Adrenal gland (tissue), 12 donors: ENCODE results near the gene KCNMA1. TPM values are rescaled to one million over a fixed set of nuclear protein-coding genes. Genes with fewer than 3 reads are reported as not detected.

Experiments used
- DNase-seq, 7 donors: peaks; one replicate each; pipeline ENCODE4 v3.0.0-alpha.2; 2019 to 2020
- H3K27ac ChIP-seq, 5 donors: fragments of 200-600 bp; sonication (generic) in 4 of 5; 1 replicate in 3 of 5; 2 replicates in 2 of 5; pipeline versions ENCODE4 v1.5.1 to v1.8.0; 2016 to 2020; ENCODE audit warnings: mild to moderate bottlenecking in 1 of 5
- H3K27me3 ChIP-seq: fragments of 200-600 bp; 2 replicates; pipeline ENCODE4 v1.8.0; 2021
- H3K36me3 ChIP-seq, 2 donors: fragments of 200-600 bp; replicated peaks in 1 of 2; 1 replicate in 1 of 2; 2 replicates in 1 of 2; pipeline versions ENCODE4 v1.5.1 to v1.8.0; 2018 to 2022
- H3K4me1 ChIP-seq, 2 donors: fragments of 200-600 bp; replicated peaks in 1 of 2; 1 replicate in 1 of 2; 2 replicates in 1 of 2; pipeline versions ENCODE4 v1.5.1 to v1.8.0; 2018 to 2021
- H3K4me3 ChIP-seq, 4 donors: fragments of 200-600 bp; sonication (generic) in 3 of 4; one replicate each; pipeline ENCODE4 v1.5.1; 2016 to 2018
- H3K9me3 ChIP-seq, 3 donors: fragments of 200-600 bp; sonication (generic) in 1 of 3; replicated peaks in 1 of 3; 1 replicate in 2 of 3; 2 replicates in 1 of 3; pipeline versions ENCODE4 v1.5.1 to v1.8.0; 2016 to 2021
- POLR2A ChIP-seq, 2 donors: fragments of 450-650 bp; IDR thresholded peaks; one replicate each; pipeline ENCODE4 v1.6.1; 2017; ENCODE audit warnings: antibody characterized with exemption in 2 of 2, mild to moderate bottlenecking in 2 of 2, moderate library complexity in 1 of 2
- WGBS, 4 donors: extraction: QIAGEN DNeasy Blood & Tissue Kit in 2 of 4; methylation state at CpG; one replicate each; pipeline versions ENCODE4 v1.1.5 to v1.1.7; 2013 to 2017; 5-methylcytosine and 5-hydroxymethylcytosine counted together
- intact Hi-C, 2 donors: fragments of 100-400 bp; cut with DNase I; formaldehyde crosslinking; loops; one replicate each; pipeline versions ENCODE4 v1.14.1 to v1.15.0; 2022 to 2023
- polyA plus RNA-seq, 3 donors: library from polyadenylated mRNA; stranded (reverse); fragments of 200-250 nt in 2 of 3; fragments of 350-450 nt in 1 of 3; fragmentation: Illumina TruSeq in 1 of 3; extraction: RNeasy Lipid Tissue Mini Kit (QIAGEN cat#74804) in 1 of 3; gene quantifications; one replicate each; pipeline ENCODE4 v1.2.3, GENCODE V29; 2013 to 2014
- total RNA-seq, 9 donors: library from RNA; depleted of rRNA in 4 of 9; stranded (reverse); fragments of >200 nt in 4 of 9; fragments of 120-200 nt in 1 of 9; fragmentation: NEBNext Ultra II Directional in 1 of 9; extraction: Animal tissue kit (Norgen Biotek cat#: 25700) in 1 of 9; gene quantifications; one replicate each; pipeline versions ENCODE4 v1.1.0 to v1.2.4, GENCODE V29; 2013 to 2023
- TF ChIP-seq, protein P1 (sequence below), 6 experiments: fragments of 450-650 bp in 4 of 6; fragments of 200-600 bp in 2 of 6; sonication (generic) in 1 of 6; IDR thresholded peaks; 1 replicate in 5 of 6; 2 replicates in 1 of 6; pipeline versions ENCODE4 v1.5.1 to v1.8.0; 2016 to 2021; ENCODE audit warnings: antibody characterized with exemption in 6 of 6, mild to moderate bottlenecking in 2 of 6, moderate library complexity in 1 of 6
- donor health status: healthy with polysubstance abuse.
- donor health status: Bipolar disorder and iron deficiency.
- donor health status: DM: yes; HTN: yes; CAD: no.
- donor health status: DM: no; HTN: no; CAD: no.
- donor health status: DM: no; HTN: no; CAD: no.
- donor health status: DM: yes; HTN: yes; CAD: no.

The KCNMA1 gene
- total and polyA plus RNA-seq, 12 donors: 6.4 to 37.7 (median 13.4) TPM

DNA sequence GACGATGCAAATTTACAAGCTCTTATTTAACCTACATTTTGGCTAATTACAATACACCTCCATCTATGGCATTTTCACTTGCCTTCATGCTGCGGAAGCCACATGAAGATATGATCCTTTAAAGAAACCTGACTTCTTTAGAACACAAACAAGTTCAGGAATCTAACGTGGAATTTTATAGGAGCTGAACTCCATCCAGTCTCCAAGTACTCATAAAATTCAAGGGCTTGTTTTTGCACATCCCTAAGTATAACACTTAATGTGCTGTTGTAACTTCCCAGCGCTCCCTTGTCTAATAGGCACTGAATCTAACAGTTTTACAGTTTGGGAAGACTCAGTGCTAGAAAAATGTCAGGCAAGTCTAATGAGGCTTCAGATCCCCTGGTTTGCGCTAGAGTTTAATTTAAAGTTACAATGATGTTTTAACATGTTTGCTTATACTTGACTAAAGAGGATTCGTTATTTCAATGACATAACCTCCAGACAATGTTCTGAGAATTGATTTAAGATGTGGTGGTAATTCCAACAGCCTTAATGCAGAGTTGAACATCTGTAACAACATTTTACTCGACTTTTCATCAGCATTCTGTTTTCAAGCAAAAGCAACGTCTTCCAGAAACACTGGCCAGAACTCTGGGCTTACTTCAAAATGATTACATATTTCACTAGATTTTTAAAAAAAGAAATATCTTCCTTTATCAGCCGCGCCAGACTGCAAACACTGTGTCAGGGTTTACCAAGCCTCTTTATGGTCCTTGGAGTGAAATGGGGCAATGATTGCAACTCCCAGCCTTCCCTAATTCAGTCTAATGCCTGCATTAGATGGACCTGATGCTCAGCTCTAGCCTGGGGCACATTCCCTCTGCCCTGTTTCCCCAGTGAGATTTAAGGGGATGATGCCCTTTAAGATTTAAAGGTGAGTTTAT is 664.3 kb downstream of the KCNMA1 start:
- Histone ChIP-seq H3K4me1 (no peaks in the 10 kb centered on the region), H3K36me3 (no peaks in the 10 kb centered on the region), H3K27me3 (no peaks in the 10 kb centered on the region), H3K27ac (no peak overlapping the region), H3K4me3 (no peak overlapping the region), H3K9me3 (no peaks in the 10 kb centered on the region)
- intact Hi-C loops: no loop called here
- TF ChIP-seq POLR2A (IDR thresholded peaks at IDR 0.05): no peak
- TF ChIP-seq, protein P1, sequence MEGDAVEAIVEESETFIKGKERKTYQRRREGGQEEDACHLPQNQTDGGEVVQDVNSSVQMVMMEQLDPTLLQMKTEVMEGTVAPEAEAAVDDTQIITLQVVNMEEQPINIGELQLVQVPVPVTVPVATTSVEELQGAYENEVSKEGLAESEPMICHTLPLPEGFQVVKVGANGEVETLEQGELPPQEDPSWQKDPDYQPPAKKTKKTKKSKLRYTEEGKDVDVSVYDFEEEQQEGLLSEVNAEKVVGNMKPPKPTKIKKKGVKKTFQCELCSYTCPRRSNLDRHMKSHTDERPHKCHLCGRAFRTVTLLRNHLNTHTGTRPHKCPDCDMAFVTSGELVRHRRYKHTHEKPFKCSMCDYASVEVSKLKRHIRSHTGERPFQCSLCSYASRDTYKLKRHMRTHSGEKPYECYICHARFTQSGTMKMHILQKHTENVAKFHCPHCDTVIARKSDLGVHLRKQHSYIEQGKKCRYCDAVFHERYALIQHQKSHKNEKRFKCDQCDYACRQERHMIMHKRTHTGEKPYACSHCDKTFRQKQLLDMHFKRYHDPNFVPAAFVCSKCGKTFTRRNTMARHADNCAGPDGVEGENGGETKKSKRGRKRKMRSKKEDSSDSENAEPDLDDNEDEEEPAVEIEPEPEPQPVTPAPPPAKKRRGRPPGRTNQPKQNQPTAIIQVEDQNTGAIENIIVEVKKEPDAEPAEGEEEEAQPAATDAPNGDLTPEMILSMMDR (IDR thresholded peaks at IDR 0.05): no peak
- 73 to 80% (median 78%) methylated on average over 10 of the region's 10 CpGs for WGBS, 4 donors
- no peak for DNase-seq

- H3K27ac ChIP-seq: no peak overlapping the region
These were observed 665.1 kb downstream of the KCNMA1 start for GRCh38 chr10:76972541-76972940.

GRCh38 chr10:76971547-76972170 is 665.9 kb downstream of the KCNMA1 start:
- intact Hi-C loops: no loop called here
- Histone ChIP-seq H3K9me3 (no peaks in the 10 kb centered on the region), H3K4me1 (no peaks in the 10 kb centered on the region), H3K27ac (no peak overlapping the region), H3K4me3 (no peak overlapping the region), H3K27me3 (no peaks in the 10 kb centered on the region), H3K36me3 (no peaks in the 10 kb centered on the region)
- no peak for TF ChIP-seq POLR2A (IDR thresholded peaks at IDR 0.05)
- TF ChIP-seq, protein P1 (IDR thresholded peaks at IDR 0.05): no peak
- no peak for DNase-seq
- 88 to 90% (median 88%) methylated on average over 8 of the region's 8 CpGs for WGBS, 4 donors

More at GRCh38 chr10:76972541-76972940, 665.1 kb downstream of the KCNMA1 start:
- TF ChIP-seq POLR2A (IDR thresholded peaks at IDR 0.05): no peak
- TF ChIP-seq, protein P1 (IDR thresholded peaks at IDR 0.05): no peak
- Histone ChIP-seq H3K36me3 (no peaks in the 10 kb centered on the region), H3K4me1 (no peaks in the 10 kb centered on the region), H3K27me3 (no peaks in the 10 kb centered on the region), H3K9me3 (no peaks in the 10 kb centered on the region), H3K4me3 (no peak overlapping the region)
- DNase-seq: no peak
- WGBS, 4 donors: 88 to 98% (median 94%) methylated on average over 2 of the region's 2 CpGs
- intact Hi-C loops: no loop called here

DNA sequence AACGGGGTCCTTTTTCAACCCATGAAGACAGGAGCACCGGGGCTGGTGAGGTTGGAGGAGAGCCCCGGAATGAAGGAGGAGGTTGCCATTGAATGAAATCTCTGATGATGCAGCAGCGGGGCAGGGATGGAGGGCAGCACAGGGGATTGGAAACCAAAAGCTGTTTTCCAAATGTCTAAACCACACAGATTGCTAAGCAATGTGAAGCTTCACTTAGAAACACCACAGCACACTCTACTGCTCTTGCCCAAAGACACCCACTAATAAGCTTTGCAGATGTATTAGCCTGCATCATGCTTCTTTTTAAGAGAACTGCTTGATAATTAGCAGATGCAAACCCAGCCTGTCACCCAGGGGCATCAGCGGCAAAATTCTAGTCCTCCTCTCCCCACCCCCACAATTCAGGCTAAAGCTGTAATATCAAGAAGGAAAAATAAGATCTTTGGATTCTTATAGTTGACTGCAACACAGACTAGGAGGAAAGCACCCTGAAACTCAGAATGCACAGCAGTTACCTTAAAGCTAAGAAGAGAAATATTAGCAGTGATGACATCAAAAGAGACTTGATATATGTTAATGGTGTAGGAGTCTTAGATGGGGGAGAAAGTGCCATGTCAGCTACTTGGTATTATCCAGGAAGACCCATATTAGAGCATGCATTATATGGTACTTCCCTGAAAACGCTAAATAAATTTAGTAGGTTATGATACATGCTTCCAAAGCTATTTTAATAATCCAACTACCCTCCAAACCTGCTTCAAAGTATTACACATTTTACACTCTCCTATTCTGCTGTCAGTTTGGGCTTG is 666.7 kb downstream of the KCNMA1 start:
- Histone ChIP-seq H3K27ac (no peak overlapping the region), H3K36me3 (no peaks in the 10 kb centered on the region), H3K9me3 (no peaks in the 10 kb centered on the region), H3K4me1 (no peaks in the 10 kb centered on the region), H3K27me3 (no peaks in the 10 kb centered on the region), H3K4me3 (no peak overlapping the region)
- TF ChIP-seq, protein P1 (IDR thresholded peaks at IDR 0.05): no peak
- no peak for TF ChIP-seq POLR2A (IDR thresholded peaks at IDR 0.05)
- intact Hi-C loops: no loop called here
- no peak for DNase-seq
- WGBS, 4 donors: 92 to 95% (median 92%) methylated on average over 6 of the region's 6 CpGs
